WTC11 (cell line): ENCODE results near the gene EFHD2. TPM values are rescaled to one million over a fixed set of nuclear protein-coding genes. Genes with fewer than 3 reads are reported as not detected.
A peak's percentile ranks its signal among the peaks of the same experiment; 100 is the strongest.
"Not testable (repeated sequence)": the region's sequence is repeated elsewhere in the genome, so short reads cannot be mapped to it uniquely, and the experiment has no call there.

ENCODE experiments used
- ATAC-seq: fragments of 200-7000 bp; cut with Tn5 transposase; 2 replicates; pipeline ENCODE4 v1.10.0; 2021; ENCODE audit warnings: mild to moderate bottlenecking, moderate library complexity
- CTCF ChIA-PET: fragments of 300-600 bp; sonication (Branson Sonifier 250); formaldehyde crosslinking; loops from one replicate; lab custom pipeline; 2021; ENCODE audit warnings: antibody characterized with exemption; lab: Charles Lee
- POLR2A ChIA-PET: fragments of 350-600 bp; sonication (Branson Sonifier 250); formaldehyde crosslinking; loops from one replicate; lab custom pipeline; 2021; ENCODE audit warnings: antibody characterized with exemption; lab: Charles Lee
- DNase-seq: peaks from one replicate; pipeline ENCODE4 v3.0.0; 2021; ENCODE audit warnings: low spot score
- H3K27ac Mint-ChIP-seq: 2 replicates; pipeline ENCODE4 v1.8.0; 2021; ENCODE audit warnings: mixed read lengths
- H3K27me3 Mint-ChIP-seq: 2 replicates; pipeline ENCODE4 v1.8.0; 2021; ENCODE audit warnings: low read depth, mild to moderate bottlenecking, moderate library complexity, mixed read lengths
- H3K36me3 Mint-ChIP-seq: 2 replicates; pipeline ENCODE4 v1.8.0; 2021; ENCODE audit warnings: mixed read lengths
- H3K4me1 Mint-ChIP-seq: 2 replicates; pipeline ENCODE4 v1.8.0; 2022; ENCODE audit warnings: mixed read lengths
- H3K4me3 Mint-ChIP-seq: 2 replicates; pipeline ENCODE4 v1.8.0; 2021; ENCODE audit warnings: mild to moderate bottlenecking, moderate library complexity, mixed read lengths
- H3K9me3 Mint-ChIP-seq: 2 replicates; pipeline ENCODE4 v1.8.0; 2021; ENCODE audit warnings: mixed read lengths
- ATF2 ChIP-seq: sonication (generic); formaldehyde crosslinking; IDR thresholded peaks from 2 replicates; pipeline ENCODE4 v1.8.1; 2022; ENCODE audit warnings: low read depth, missing genetic modification reagents, borderline replicate concordance
- CREM ChIP-seq: sonication (generic); formaldehyde crosslinking; IDR thresholded peaks from 2 replicates; pipeline ENCODE4 v1.8.1; 2022; ENCODE audit warnings: mild to moderate bottlenecking, missing genetic modification reagents, moderate library complexity
- EMX1 ChIP-seq: fragments of 250-450 bp; sonication (Bioruptor Pico); IDR thresholded peaks from 2 replicates; pipeline ENCODE4 v1.8.0; 2021; ENCODE audit warnings: mild to moderate bottlenecking
- FOXJ3 ChIP-seq: sonication (generic); formaldehyde crosslinking; IDR thresholded peaks from 2 replicates; pipeline ENCODE4 v1.9.0; 2021; ENCODE audit warnings: missing genetic modification reagents, mild to moderate bottlenecking, borderline replicate concordance
- FOXK1 ChIP-seq: sonication (generic); formaldehyde crosslinking; IDR thresholded peaks from 2 replicates; pipeline ENCODE4 v1.8.0; 2022; ENCODE audit warnings: mild to moderate bottlenecking, moderate library complexity, missing genetic modification reagents
- FOXP4 ChIP-seq: sonication (generic); formaldehyde crosslinking; IDR thresholded peaks from 2 replicates; pipeline ENCODE4 v1.8.0; 2022; ENCODE audit warnings: mild to moderate bottlenecking, missing genetic modification reagents
- GTF2I ChIP-seq: fragments of 250-450 bp; sonication (Bioruptor Pico); conservative IDR thresholded peaks from 2 replicates; pipeline ENCODE4 v1.4.0; 2021; ENCODE audit warnings: mild to moderate bottlenecking
- JUN ChIP-seq: sonication (generic); formaldehyde crosslinking; IDR thresholded peaks from 2 replicates; pipeline ENCODE4 v1.8.0; 2023; ENCODE audit warnings: mild to moderate bottlenecking, missing genetic modification reagents
- MXD4 ChIP-seq: fragments of 250-450 bp; sonication (Bioruptor Pico); IDR thresholded peaks from 2 replicates; pipeline ENCODE4 v1.8.0; 2021; ENCODE audit warnings: mild to moderate bottlenecking, moderate library complexity, borderline replicate concordance
- PRDM15 ChIP-seq: sonication (generic); formaldehyde crosslinking; IDR thresholded peaks from 2 replicates; pipeline ENCODE4 v1.8.0; 2022; ENCODE audit warnings: missing genetic modification reagents
- PRRX2 ChIP-seq: fragments of 250-450 bp; sonication (Bioruptor Pico); IDR thresholded peaks from 2 replicates; pipeline ENCODE4 v1.8.0; 2021; ENCODE audit warnings: mild to moderate bottlenecking
- STAT6 ChIP-seq: sonication (generic); formaldehyde crosslinking; conservative IDR thresholded peaks from 2 replicates; pipeline ENCODE4 v1.8.1; 2023; ENCODE audit warnings: mild to moderate bottlenecking, low read depth, missing genetic modification reagents, moderate library complexity
- TCF7 ChIP-seq: sonication (generic); formaldehyde crosslinking; IDR thresholded peaks from 2 replicates; pipeline ENCODE4 v1.8.0; 2022; ENCODE audit warnings: mild to moderate bottlenecking, low read depth, missing genetic modification reagents, moderate library complexity
- TEAD4 ChIP-seq: sonication (generic); formaldehyde crosslinking; IDR thresholded peaks from 2 replicates; pipeline ENCODE4 v1.8.0; 2022; ENCODE audit warnings: mild to moderate bottlenecking, missing genetic modification reagents
- total RNA-seq: library from RNA; stranded (reverse); gene quantifications from 3 replicates; pipeline ENCODE4 v1.2.3, GENCODE V29; 2021

The EFHD2 gene
- total RNA-seq, 1 experiment from 2014 or later: 23.8 TPM

- no peak for ATAC-seq
- no peaks in the 10 kb centered on the region for H3K36me3 Mint-ChIP-seq
- H3K27ac Mint-ChIP-seq: no peak overlapping the region
- TF ChIP-seq CREM (no peak), PRDM15 (CRISPR knock-in tag) (no peak), PRRX2 (CRISPR knock-in tag) (no peak), STAT6 (CRISPR knock-in tag) (no peak)
- POLR2A ChIA-PET: no interaction called here
- H3K4me1 Mint-ChIP-seq: no peaks in the 10 kb centered on the region
- CTCF ChIA-PET: no interaction called here
- no peak overlapping the region for H3K4me3 Mint-ChIP-seq
- H3K27me3 Mint-ChIP-seq: no peaks in the 10 kb centered on the region
- DNase-seq: no peak
- no peaks in the 10 kb centered on the region for H3K9me3 Mint-ChIP-seq
Measured at GRCh38 chr1:15465674-15466073, 56.0 kb downstream of the EFHD2 start.

- POLR2A ChIA-PET, H3K9me3 Mint-ChIP-seq, CTCF ChIA-PET, H3K36me3 Mint-ChIP-seq, H3K4me1 Mint-ChIP-seq, ATAC-seq, H3K4me3 Mint-ChIP-seq, H3K27me3 Mint-ChIP-seq: not testable (repeated sequence)
- H3K27ac Mint-ChIP-seq: peak overlapping the region; percentile 45; the same call in 1 of the 2 replicates
- peak; percentile 27 for DNase-seq
Measured at GRCh38 chr1:15466955-15467625, 57.4 kb downstream of the EFHD2 start.

- Mint-ChIP-seq H3K9me3 (no peaks in the 10 kb centered on the region), H3K4me3 (no peak overlapping the region), H3K36me3 (no peaks in the 10 kb centered on the region), H3K4me1 (no peaks in the 10 kb centered on the region), H3K27me3 (peaks cover 4% of the 10 kb centered on the region; the same call in 1 of the 2 replicates), H3K27ac (no peak overlapping the region)
- ATAC-seq: no peak
- CTCF ChIA-PET: no interaction called here
- no peak for DNase-seq
- POLR2A ChIA-PET: no interaction called here
- no peak for TF ChIP-seq TCF7 (CRISPR knock-in tag)
- no peak for TF ChIP-seq TEAD4
- no peak for TF ChIP-seq EMX1 (CRISPR knock-in tag)
- no peak for TF ChIP-seq MXD4 (CRISPR knock-in tag)
- TF ChIP-seq PRRX2 (CRISPR knock-in tag): no peak
- TF ChIP-seq PRDM15 (CRISPR knock-in tag): no peak
- TF ChIP-seq ATF2 (CRISPR knock-in tag): no peak
- TF ChIP-seq GTF2I (CRISPR knock-in tag): no peak
- TF ChIP-seq JUN (CRISPR knock-in tag): no peak
- TF ChIP-seq FOXP4: no peak
- TF ChIP-seq FOXJ3 (CRISPR knock-in tag): no peak
- TF ChIP-seq FOXK1 (CRISPR knock-in tag): no peak
- no peak for TF ChIP-seq STAT6 (CRISPR knock-in tag)
Measured at GRCh38 chr1:15468145-15468544, 58.5 kb downstream of the EFHD2 start.
